Activated CD8-positive, alpha-beta T cell treated with anti-CD3 and anti-CD28 coated beads for 36 hours (primary cell): Measurements from ENCODE around the gene ARPC2. TPM values are rescaled to one million over a fixed set of nuclear protein-coding genes. Genes with fewer than 3 reads are reported as not detected.

Experiments
- ATAC-seq: fragments of 200-7000 bp; cut with Tn5 transposase; one replicate; pipeline ENCODE4 v1.10.0; 2021; ENCODE audit warnings: mild to moderate bottlenecking, moderate library complexity
- CTCF ChIA-PET: fragments of 350-600 bp; sonication (Branson Sonifier 250); formaldehyde crosslinking; loops from one replicate; lab custom pipeline; 2021; ENCODE audit warnings: antibody characterized with exemption; lab: Charles Lee
- POLR2A ChIA-PET: fragments of 350-600 bp; sonication (Branson Sonifier 250); formaldehyde crosslinking; loops from one replicate; lab custom pipeline; 2021; ENCODE audit warnings: antibody characterized with exemption; lab: Charles Lee
- DNase-seq: peaks from one replicate; pipeline ENCODE4 v3.0.0-alpha.2; 2020
- H3K27ac Mint-ChIP-seq: one replicate; pipeline ENCODE4 v1.8.0; 2021; ENCODE audit warnings: mild to moderate bottlenecking, mixed read lengths
- H3K27me3 Mint-ChIP-seq: one replicate; pipeline ENCODE4 v1.8.0; 2021; ENCODE audit warnings: mixed read lengths
- H3K36me3 Mint-ChIP-seq: one replicate; pipeline ENCODE4 v1.8.0; 2021; ENCODE audit warnings: low read depth, mixed read lengths
- H3K4me1 Mint-ChIP-seq: one replicate; pipeline ENCODE4 v1.8.0; 2021; ENCODE audit warnings: low read depth, mixed read lengths
- H3K4me3 Mint-ChIP-seq: one replicate; pipeline ENCODE4 v1.8.0; 2021; ENCODE audit warnings: mild to moderate bottlenecking, moderate library complexity, mixed read lengths
- H3K9me3 Mint-ChIP-seq: one replicate; pipeline ENCODE4 v1.8.0; 2021; ENCODE audit warnings: mixed read lengths
- intact Hi-C: fragments of 100-400 bp; cut with micrococcal nuclease; formaldehyde crosslinking; loops from one replicate; pipeline ENCODE4 v1.10.0; 2022
- total RNA-seq, 2 experiments: library from RNA; stranded (reverse); gene quantifications; one replicate each; pipeline ENCODE4 v1.2.3, GENCODE V29; 2021
- TF ChIP-seq, protein P1 (sequence below): fragments of 200-600 bp; IDR thresholded peaks from one replicate; pipeline ENCODE4 v1.8.0; 2022; ENCODE audit warnings: antibody characterized with exemption, mild to moderate bottlenecking

Gene ARPC2
- total RNA-seq, 2 experiments from 2014 or later: 636 to 644 TPM

GRCh38 chr2:218264773-218265561 is 48.0 kb downstream of the ARPC2 start:
- CTCF ChIA-PET: no interaction called here
- peaks cover 28% of the 10 kb centered on the region for H3K4me1 Mint-ChIP-seq
- H3K9me3 Mint-ChIP-seq: no peaks in the 10 kb centered on the region
- intact Hi-C loops: no loop called here
- DNase-seq (no peak), ATAC-seq (no peak)
- TF ChIP-seq, protein P1, sequence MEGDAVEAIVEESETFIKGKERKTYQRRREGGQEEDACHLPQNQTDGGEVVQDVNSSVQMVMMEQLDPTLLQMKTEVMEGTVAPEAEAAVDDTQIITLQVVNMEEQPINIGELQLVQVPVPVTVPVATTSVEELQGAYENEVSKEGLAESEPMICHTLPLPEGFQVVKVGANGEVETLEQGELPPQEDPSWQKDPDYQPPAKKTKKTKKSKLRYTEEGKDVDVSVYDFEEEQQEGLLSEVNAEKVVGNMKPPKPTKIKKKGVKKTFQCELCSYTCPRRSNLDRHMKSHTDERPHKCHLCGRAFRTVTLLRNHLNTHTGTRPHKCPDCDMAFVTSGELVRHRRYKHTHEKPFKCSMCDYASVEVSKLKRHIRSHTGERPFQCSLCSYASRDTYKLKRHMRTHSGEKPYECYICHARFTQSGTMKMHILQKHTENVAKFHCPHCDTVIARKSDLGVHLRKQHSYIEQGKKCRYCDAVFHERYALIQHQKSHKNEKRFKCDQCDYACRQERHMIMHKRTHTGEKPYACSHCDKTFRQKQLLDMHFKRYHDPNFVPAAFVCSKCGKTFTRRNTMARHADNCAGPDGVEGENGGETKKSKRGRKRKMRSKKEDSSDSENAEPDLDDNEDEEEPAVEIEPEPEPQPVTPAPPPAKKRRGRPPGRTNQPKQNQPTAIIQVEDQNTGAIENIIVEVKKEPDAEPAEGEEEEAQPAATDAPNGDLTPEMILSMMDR: no peak
- H3K27ac Mint-ChIP-seq: peak overlapping the region; percentile 7
- H3K4me3 Mint-ChIP-seq: no peak overlapping the region
- POLR2A ChIA-PET: interaction anchor here (2.1 kb wide), 1 partner anchor 12 kb away, joined by 7 read pairs; no protein-coding TSS in a partner anchor
- H3K27me3 Mint-ChIP-seq: no peaks in the 10 kb centered on the region
- H3K36me3 Mint-ChIP-seq: peaks cover 26% of the 10 kb centered on the region

DNA sequence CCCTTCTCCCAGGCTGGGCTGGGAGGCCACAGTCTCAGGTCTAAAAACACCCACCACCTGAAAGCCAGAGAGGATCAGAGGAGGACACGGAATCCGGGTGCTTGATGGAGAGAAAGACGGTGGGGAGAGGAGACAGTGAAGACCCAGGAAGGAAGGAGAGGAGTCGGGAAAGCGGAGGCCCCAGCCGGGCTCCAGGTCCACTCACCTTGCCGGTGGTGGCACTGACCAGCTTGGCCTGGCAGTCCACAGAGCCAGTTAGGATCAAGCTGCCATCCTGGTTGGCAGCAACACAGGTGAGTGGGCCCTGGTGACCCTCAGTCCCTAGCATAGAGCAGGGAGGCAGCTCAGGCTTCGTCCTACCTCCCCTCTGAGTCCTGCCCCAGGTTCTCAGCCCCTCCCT is 48.6 kb downstream of the ARPC2 start:
- no peak for ATAC-seq
- ChIA-PET POLR2A (interaction anchor here (1.0 to 2.1 kb wide), 4 partner anchors 10 to 18 kb away, joined by 3 to 7 read pairs (median 4); no protein-coding TSS in a partner anchor), CTCF (no interaction called here)
- Mint-ChIP-seq H3K4me1 (peaks cover 28% of the 10 kb centered on the region), H3K36me3 (peaks cover 26% of the 10 kb centered on the region), H3K4me3 (no peak overlapping the region), H3K27ac (peak overlapping the region; percentile 1), H3K27me3 (no peaks in the 10 kb centered on the region), H3K9me3 (no peaks in the 10 kb centered on the region)
- TF ChIP-seq, protein P1: no peak
- DNase-seq: no peak
- intact Hi-C loops: no loop called here

GRCh38 chr2:218266316-218266979 is 49.5 kb downstream of the ARPC2 start:
- peaks cover 34% of the 10 kb centered on the region for H3K4me1 Mint-ChIP-seq
- H3K36me3 Mint-ChIP-seq: peaks cover 26% of the 10 kb centered on the region
- TF ChIP-seq, protein P1: no peak
- CTCF ChIA-PET: no interaction called here
- intact Hi-C loops: no loop called here
- POLR2A ChIA-PET: interaction anchor here (0.6 to 2.4 kb wide), 5 partner anchors 8 to 37 kb away, joined by 3 to 10 read pairs (median 4); no protein-coding TSS in a partner anchor
- no peak overlapping the region for H3K4me3 Mint-ChIP-seq
- ATAC-seq (no peak), DNase-seq (no peak)
- no peak overlapping the region for H3K27ac Mint-ChIP-seq
- H3K27me3 Mint-ChIP-seq: no peaks in the 10 kb centered on the region
- no peaks in the 10 kb centered on the region for H3K9me3 Mint-ChIP-seq

GRCh38 chr2:218267259-218267658 is 50.3 kb downstream of the ARPC2 start:
- no peak overlapping the region for H3K27ac Mint-ChIP-seq
- TF ChIP-seq, protein P1: no peak
- H3K27me3 Mint-ChIP-seq: no peaks in the 10 kb centered on the region
- H3K4me1 Mint-ChIP-seq: peaks cover 42% of the 10 kb centered on the region
- no peaks in the 10 kb centered on the region for H3K9me3 Mint-ChIP-seq
- POLR2A ChIA-PET: interaction anchor here (0.7 to 2.4 kb wide), 5 partner anchors 9 to 20 kb away, joined by 3 to 10 read pairs (median 5); no protein-coding TSS in a partner anchor
- CTCF ChIA-PET: interaction anchor here (1.5 to 2.3 kb wide), 2 partner anchors 10 to 11 kb away, joined by 5 to 10 read pairs; no protein-coding TSS in a partner anchor
- ATAC-seq (no peak), DNase-seq (no peak)
- intact Hi-C loops: no loop called here
- peak overlapping the region; percentile 22 for H3K4me3 Mint-ChIP-seq
- H3K36me3 Mint-ChIP-seq: peaks cover 26% of the 10 kb centered on the region
